ENCODE results near the gene SPRED1.

Gene SPRED1

GRCh38 chr15:38285456-38285855, 32.8 kb downstream of the SPRED1 start:
- DNase-seq, result no peak

- DNase-seq, result no peak
These were observed 41.5 kb downstream of the SPRED1 start for GRCh38 chr15:38294126-38294525.

- DNase-seq, result no peak
These were observed 45.2 kb downstream of the SPRED1 start for GRCh38 chr15:38297623-38298388.

GRCh38 chr15:38299216-38299615, 46.6 kb downstream of the SPRED1 start:
- no peak for DNase-seq

- no peak for DNase-seq
These were observed 47.8 kb downstream of the SPRED1 start for GRCh38 chr15:38300395-38300794.

- no peak for DNase-seq
These were observed 51.8 kb downstream of the SPRED1 start for GRCh38 chr15:38304481-38304880.

- DNase-seq, result no peak
These were observed 54.6 kb downstream of the SPRED1 start for GRCh38 chr15:38307251-38307650.

GRCh38 chr15:38307861-38308641, 55.4 kb downstream of the SPRED1 start:
- DNase-seq, result no peak

GRCh38 chr15:38308797-38309196, 56.2 kb downstream of the SPRED1 start:
- DNase-seq, result no peak

GRCh38 chr15:38312190-38312589, 59.6 kb downstream of the SPRED1 start:
- DNase-seq, result no peak

GRCh38 chr15:38316311-38316710, 63.7 kb downstream of the SPRED1 start:
- no peak for DNase-seq

- no peak for DNase-seq
These were observed 67.5 kb downstream of the SPRED1 start for GRCh38 chr15:38320181-38320580.

- no peak for DNase-seq
These were observed 68.2 kb downstream of the SPRED1 start for GRCh38 chr15:38320866-38321265.

- DNase-seq, result no peak
These were observed 71.3 kb downstream of the SPRED1 start for GRCh38 chr15:38323895-38324294.

GRCh38 chr15:38324939-38325647, 72.5 kb downstream of the SPRED1 start:
- no peak for DNase-seq

GRCh38 chr15:38325648-38325990, 73.0 kb downstream of the SPRED1 start:
- DNase-seq, result no peak

GRCh38 chr15:38332711-38333110, 80.1 kb downstream of the SPRED1 start:
- no peak for DNase-seq

- no peak for DNase-seq
These were observed 82.5 kb downstream of the SPRED1 start for GRCh38 chr15:38335116-38335515.

GRCh38 chr15:38344351-38344750, 91.7 kb downstream of the SPRED1 start:
- DNase-seq, result no peak

- DNase-seq, result no peak
These were observed 96.6 kb downstream of the SPRED1 start for GRCh38 chr15:38349251-38349650.

- DNase-seq, result no peak
These were observed 98.8 kb downstream of the SPRED1 start for GRCh38 chr15:38351466-38351865.

- peak; percentile 28 for DNase-seq
These were observed 101.8 kb downstream of the SPRED1 start for GRCh38 chr15:38354315-38354929.

- DNase-seq, result no peak
These were observed 109.7 kb downstream of the SPRED1 start for GRCh38 chr15:38362355-38362754.
